Vagina (tissue), 2 donors: ENCODE data around the gene PLA2R1.

Experiments
- CTCF ChIP-seq, 3 experiments: fragments of 450-650 bp in 2 of 3; fragments of 200-600 bp in 1 of 3; sonication (generic) in 1 of 3; IDR thresholded peaks; one replicate each; pipeline ENCODE4 v1.5.1; 2017 to 2019; ENCODE audit warnings: antibody characterized with exemption in 3 of 3, mild to moderate bottlenecking in 2 of 3, moderate library complexity in 2 of 3
- POLR2A ChIP-seq, 2 donors: fragments of 450-650 bp; IDR thresholded peaks; one replicate each; pipeline ENCODE4 v1.6.1; 2017; ENCODE audit warnings: antibody characterized with exemption in 2 of 2, mild to moderate bottlenecking in 2 of 2, moderate library complexity in 2 of 2
- POLR2AphosphoS5 ChIP-seq, 2 donors: sonication (generic); formaldehyde crosslinking; IDR thresholded peaks; one replicate each; pipeline ENCODE4 v1.9.0; 2017; ENCODE audit warnings: antibody characterized with exemption in 2 of 2, mild to moderate bottlenecking in 2 of 2, low read depth in 1 of 2; ENCODE audit not compliant: insufficient read depth in 1 of 2

GRCh38 chr2:159938395-159938794 lies 124.0 kb downstream of the PLA2R1 start:
- TF ChIP-seq CTCF (IDR thresholded peaks at IDR 0.05) (no peak), POLR2A (IDR thresholded peaks at IDR 0.05) (no peak), POLR2AphosphoS5 (IDR thresholded peaks at IDR 0.05; ENCODE audit: insufficient read depth in 1 of 2, low read depth in 1 of 2) (no peak)
